ENCODE results near the gene RAP1GAP2. TPM values are rescaled to one million over a fixed set of nuclear protein-coding genes. Genes with fewer than 3 reads are reported as not detected.
"Not testable (repeated sequence)": the region's sequence is repeated elsewhere in the genome, so short reads cannot be mapped to it uniquely, and the experiment has no call there.

Gene RAP1GAP2
- polyA plus RNA-seq, 1 donor = 21.3 TPM

DNA sequence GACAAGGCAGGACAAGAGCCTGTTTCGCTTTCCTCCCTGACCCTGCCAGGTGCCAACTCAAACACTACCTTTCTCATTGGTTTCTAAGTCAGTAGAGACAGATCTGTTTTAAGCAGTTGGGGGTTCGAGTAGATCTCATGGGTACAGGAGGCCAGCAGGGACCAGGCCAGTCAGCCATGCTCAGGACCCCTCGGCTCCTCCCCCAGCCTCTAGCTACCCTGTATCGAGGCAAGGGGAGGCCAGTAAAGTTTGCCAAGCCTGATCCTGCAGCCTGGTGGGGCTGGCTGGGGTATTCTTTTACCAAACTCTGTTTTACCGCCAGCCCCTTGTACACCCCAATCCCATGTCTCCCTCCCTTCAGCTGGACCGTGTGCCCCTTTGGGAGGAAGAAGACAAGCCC, 240.6 kb downstream of the RAP1GAP2 start:
- no peak overlapping the region for H3K4me3 ChIP-seq (ENCODE audit: low read length)
- H3K36me3 ChIP-seq (ENCODE audit: control insufficient read depth, insufficient read depth, low read length) = peaks cover 2% of the 10 kb centered on the region
- no peak for DNase-seq
- no CpG with 5 or more reads among the region's 6 CpGs for WGBS (ENCODE audit: insufficient coverage, low lambda C conversion rate)
- H3K9me3 ChIP-seq (ENCODE audit: control insufficient read depth, low read depth, low read length) = no peaks in the 10 kb centered on the region
- H3K4me1 ChIP-seq (ENCODE audit: control insufficient read depth, insufficient read depth, low read length) = no peaks in the 10 kb centered on the region
- H3K27me3 ChIP-seq (ENCODE audit: control insufficient read depth, insufficient read depth, low read length) = no peaks in the 10 kb centered on the region
- H3K27ac ChIP-seq (ENCODE audit: low read length) = no peak overlapping the region

DNA sequence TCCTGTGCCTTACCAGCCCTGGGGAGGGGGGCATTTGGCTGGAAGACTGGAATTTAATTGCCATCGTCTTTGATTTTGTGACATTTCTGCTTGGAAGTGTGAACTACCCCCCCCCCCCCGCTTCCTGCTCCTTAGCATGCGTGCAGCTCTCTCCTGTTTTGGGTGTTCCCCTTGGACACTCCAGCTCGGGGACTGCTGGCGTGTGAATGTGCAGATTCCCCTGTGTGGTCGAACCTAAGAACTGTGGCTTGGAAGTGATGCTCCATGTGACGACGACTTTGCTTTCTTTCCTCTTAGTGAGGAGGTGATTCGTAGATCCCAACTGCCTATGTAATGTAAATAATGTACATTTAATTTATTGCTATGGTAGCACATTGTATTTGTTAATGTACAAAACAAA, 241.0 kb downstream of the RAP1GAP2 start:
- peaks cover 2% of the 10 kb centered on the region for H3K36me3 ChIP-seq (ENCODE audit: control insufficient read depth, insufficient read depth, low read length)
- H3K9me3 ChIP-seq (ENCODE audit: control insufficient read depth, low read depth, low read length) = no peaks in the 10 kb centered on the region
- no peak overlapping the region for H3K4me3 ChIP-seq (ENCODE audit: low read length)
- no peaks in the 10 kb centered on the region for H3K27me3 ChIP-seq (ENCODE audit: control insufficient read depth, insufficient read depth, low read length)
- no CpG with 5 or more reads among the region's 9 CpGs for WGBS (ENCODE audit: insufficient coverage, low lambda C conversion rate)
- H3K4me1 ChIP-seq (ENCODE audit: control insufficient read depth, insufficient read depth, low read length) = no peaks in the 10 kb centered on the region
- no peak overlapping the region for H3K27ac ChIP-seq (ENCODE audit: low read length)
- no peak for DNase-seq

DNA sequence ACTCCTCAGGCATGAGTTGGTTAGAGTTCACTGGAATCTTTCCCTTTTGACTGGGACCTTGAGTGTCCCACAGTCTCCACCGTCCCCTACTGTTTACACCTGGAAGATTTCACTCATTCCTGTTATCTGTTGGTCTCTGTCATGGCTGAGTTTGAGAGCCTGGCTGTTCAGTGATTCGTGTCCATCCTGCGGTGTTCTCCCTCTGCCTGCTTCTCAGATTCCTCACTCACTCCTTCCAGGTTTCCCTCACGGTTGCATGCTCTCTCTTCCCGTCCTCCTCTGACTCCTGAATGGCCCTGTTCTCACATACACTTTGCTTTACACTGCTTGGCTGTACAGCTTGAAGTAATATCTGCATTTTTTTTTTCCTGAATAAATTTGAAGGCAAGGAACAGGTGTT, 242.7 kb downstream of the RAP1GAP2 start:
- no peaks in the 10 kb centered on the region for H3K4me1 ChIP-seq (ENCODE audit: control insufficient read depth, insufficient read depth, low read length)
- 41% methylated on average over 3 of the region's 5 CpGs for WGBS (ENCODE audit: insufficient coverage, low lambda C conversion rate)

DNA sequence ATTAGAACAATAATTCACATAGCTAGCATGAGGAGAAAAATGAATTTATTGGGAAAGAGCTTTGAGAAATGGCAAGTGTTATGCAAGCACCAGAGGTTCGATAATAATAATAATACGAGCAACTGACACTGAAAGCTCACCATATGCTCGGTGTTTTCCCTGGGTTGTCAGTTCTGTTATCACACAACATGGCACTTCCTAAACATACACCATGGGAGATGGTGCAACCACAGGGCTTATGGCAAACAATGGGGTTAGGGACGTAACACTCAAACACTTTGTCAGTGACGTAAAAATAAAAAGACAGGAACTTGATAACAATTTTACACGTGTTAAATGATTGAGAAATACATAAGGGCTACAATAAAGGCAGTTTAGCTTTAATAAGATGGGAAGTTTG, 243.5 kb downstream of the RAP1GAP2 start:
- no CpG with 5 or more reads among the region's 6 CpGs for WGBS (ENCODE audit: insufficient coverage, low lambda C conversion rate)
- H3K9me3 ChIP-seq (ENCODE audit: control insufficient read depth, low read depth, low read length) = peaks cover 7% of the 10 kb centered on the region
- H3K36me3 ChIP-seq (ENCODE audit: control insufficient read depth, insufficient read depth, low read length) = no peaks in the 10 kb centered on the region
- no peaks in the 10 kb centered on the region for H3K4me1 ChIP-seq (ENCODE audit: control insufficient read depth, insufficient read depth, low read length)
- no peaks in the 10 kb centered on the region for H3K27me3 ChIP-seq (ENCODE audit: control insufficient read depth, insufficient read depth, low read length)
- no peak overlapping the region for H3K4me3 ChIP-seq (ENCODE audit: low read length)
- no peak for DNase-seq
- H3K27ac ChIP-seq (ENCODE audit: low read length) = no peak overlapping the region

More for the DNA sequence above, 242.7 kb downstream of the RAP1GAP2 start:
- Histone ChIP-seq H3K36me3 (ENCODE audit: control insufficient read depth, insufficient read depth, low read length) (no peaks in the 10 kb centered on the region), H3K27ac (ENCODE audit: low read length) (no peak overlapping the region), H3K4me3 (ENCODE audit: low read length) (no peak overlapping the region), H3K9me3 (ENCODE audit: control insufficient read depth, low read depth, low read length) (peaks cover 6% of the 10 kb centered on the region), H3K27me3 (ENCODE audit: control insufficient read depth, insufficient read depth, low read length) (no peaks in the 10 kb centered on the region)
- DNase-seq = no peak

DNA sequence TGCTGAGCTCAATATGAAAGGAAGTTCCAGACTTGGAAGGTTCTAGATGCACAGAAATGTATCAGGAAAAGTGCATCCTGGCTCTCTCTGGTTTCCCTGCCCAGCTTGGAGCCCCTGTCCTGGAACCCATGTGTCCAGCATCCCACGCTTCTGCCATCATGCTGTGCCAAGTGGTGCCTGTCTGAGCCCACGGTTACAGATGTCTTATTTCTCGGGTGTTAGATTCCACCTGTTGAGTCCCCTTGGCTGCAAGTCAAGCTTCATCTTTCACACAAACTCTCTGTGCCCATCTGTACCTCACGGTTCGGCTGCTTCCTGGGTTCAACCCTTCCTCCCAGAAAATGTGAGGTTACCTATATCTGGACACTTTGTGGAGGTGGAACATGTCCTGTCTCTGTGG, 244.6 kb downstream of the RAP1GAP2 start:
- peaks cover 7% of the 10 kb centered on the region for H3K9me3 ChIP-seq (ENCODE audit: control insufficient read depth, low read depth, low read length)
- no peaks in the 10 kb centered on the region for H3K4me1 ChIP-seq (ENCODE audit: control insufficient read depth, insufficient read depth, low read length)
- H3K27ac ChIP-seq (ENCODE audit: low read length) = no peak overlapping the region
- WGBS (ENCODE audit: insufficient coverage, low lambda C conversion rate) = 100% methylated on average over 1 of the region's 5 CpGs
- no peak for DNase-seq
- H3K27me3 ChIP-seq (ENCODE audit: control insufficient read depth, insufficient read depth, low read length) = no peaks in the 10 kb centered on the region
- no peak overlapping the region for H3K4me3 ChIP-seq (ENCODE audit: low read length)
- H3K36me3 ChIP-seq (ENCODE audit: control insufficient read depth, insufficient read depth, low read length) = no peaks in the 10 kb centered on the region

DNA sequence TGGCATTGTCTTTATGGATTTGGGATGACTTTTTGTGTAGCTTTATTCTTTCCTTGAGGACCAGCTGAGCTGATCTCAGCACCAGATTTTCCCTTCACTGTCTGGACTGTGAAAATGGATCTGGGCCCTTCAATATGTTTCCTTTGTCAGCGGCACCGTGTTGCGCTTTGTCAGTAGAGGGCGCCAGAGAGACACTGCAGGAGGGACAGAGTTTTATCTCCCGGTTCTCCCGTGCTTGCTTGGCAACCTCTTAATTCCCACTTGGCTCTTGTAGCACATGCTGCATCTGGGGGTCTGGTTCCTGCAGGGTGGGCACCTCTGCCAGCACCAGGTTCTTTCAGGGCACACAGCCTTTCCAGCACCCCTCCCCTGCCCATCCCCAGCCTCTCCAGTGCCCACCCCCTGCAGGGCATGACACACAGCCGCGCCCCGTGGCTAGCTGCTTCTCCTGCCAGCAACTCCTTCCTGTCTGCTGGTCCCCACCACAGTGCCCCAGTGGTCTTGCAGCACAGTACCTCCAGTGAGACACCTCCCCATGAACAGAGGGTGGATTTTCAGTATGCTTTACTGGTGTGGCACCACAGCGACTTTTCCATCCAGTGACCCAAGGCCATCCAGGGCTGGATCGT, 247.6 kb downstream of the RAP1GAP2 start:
- WGBS (ENCODE audit: insufficient coverage, low lambda C conversion rate) = no CpG with 5 or more reads among the region's 11 CpGs

DNA sequence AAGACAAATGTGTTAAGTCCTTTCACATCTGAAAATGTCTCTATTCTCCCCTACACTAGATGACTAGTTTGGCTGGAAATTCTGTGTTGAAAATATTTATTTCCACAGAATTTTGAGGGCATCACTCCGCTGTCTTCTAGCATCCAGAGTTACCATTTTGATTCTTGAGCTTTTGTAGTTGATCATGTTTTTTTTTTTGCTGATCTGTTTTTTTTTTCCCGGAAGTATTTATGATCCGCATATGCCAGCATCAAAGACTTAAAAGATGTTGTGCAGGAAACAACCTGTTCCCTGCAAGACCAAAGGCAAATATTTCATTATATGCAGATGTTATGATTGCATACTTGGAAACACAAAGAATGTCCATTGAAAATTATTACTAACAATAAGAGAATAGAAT, 250.5 kb downstream of the RAP1GAP2 start:
- no peak overlapping the region for H3K27ac ChIP-seq (ENCODE audit: low read length)
- H3K4me1 ChIP-seq (ENCODE audit: control insufficient read depth, insufficient read depth, low read length) = peaks cover 3% of the 10 kb centered on the region
- no peaks in the 10 kb centered on the region for H3K36me3 ChIP-seq (ENCODE audit: control insufficient read depth, insufficient read depth, low read length)
- WGBS (ENCODE audit: insufficient coverage, low lambda C conversion rate) = 60% methylated on average over 2 of the region's 3 CpGs
- no peak overlapping the region for H3K4me3 ChIP-seq (ENCODE audit: low read length)
- DNase-seq = no peak
- H3K27me3 ChIP-seq (ENCODE audit: control insufficient read depth, insufficient read depth, low read length) = no peaks in the 10 kb centered on the region
- H3K9me3 ChIP-seq (ENCODE audit: control insufficient read depth, low read depth, low read length) = peaks cover 7% of the 10 kb centered on the region

More for the DNA sequence above, 247.6 kb downstream of the RAP1GAP2 start:
- no peaks in the 10 kb centered on the region for H3K27me3 ChIP-seq (ENCODE audit: control insufficient read depth, insufficient read depth, low read length)
- no peak overlapping the region for H3K4me3 ChIP-seq (ENCODE audit: low read length)
- no peak overlapping the region for H3K27ac ChIP-seq (ENCODE audit: low read length)
- no peak for DNase-seq
- H3K9me3 ChIP-seq (ENCODE audit: control insufficient read depth, low read depth, low read length) = peaks cover 7% of the 10 kb centered on the region
- H3K4me1 ChIP-seq (ENCODE audit: control insufficient read depth, insufficient read depth, low read length) = peaks cover 3% of the 10 kb centered on the region
- no peaks in the 10 kb centered on the region for H3K36me3 ChIP-seq (ENCODE audit: control insufficient read depth, insufficient read depth, low read length)

DNA sequence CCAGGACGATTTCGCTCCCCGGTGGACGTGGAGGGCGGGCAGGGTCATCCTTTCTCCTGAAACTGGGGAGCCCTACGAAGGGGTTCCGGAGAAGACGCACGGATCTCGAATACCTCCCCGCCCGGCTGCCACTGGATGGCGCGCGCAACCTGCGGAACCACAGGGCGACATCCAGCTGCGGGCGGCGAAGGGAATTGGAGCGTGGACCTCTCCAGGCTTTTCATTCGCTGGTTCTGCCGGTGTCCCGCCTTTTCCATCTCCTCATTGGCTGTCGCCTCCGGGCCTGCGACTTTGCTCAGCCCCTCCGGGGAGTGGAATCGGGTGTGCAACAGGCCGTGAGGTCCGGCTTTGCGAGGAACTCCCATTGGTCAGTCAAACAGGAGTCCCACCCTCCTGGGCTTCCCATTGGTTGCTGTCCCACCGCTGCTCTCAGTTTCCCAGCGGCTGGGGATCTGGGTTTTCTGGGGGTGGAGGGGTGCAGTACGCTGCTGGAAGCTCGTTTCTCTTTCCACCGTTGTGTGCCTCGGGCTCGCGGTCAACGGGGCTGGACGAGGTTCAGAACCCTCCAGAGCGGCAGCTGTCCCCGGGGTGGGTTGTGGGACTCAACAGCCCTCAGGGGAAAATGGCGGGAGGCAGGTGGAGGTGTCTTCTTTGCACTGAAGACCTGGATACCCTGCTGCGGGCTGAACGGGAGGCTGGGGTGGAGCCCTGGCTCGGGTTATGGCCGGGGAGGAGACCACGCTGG, 252.7 kb downstream of the RAP1GAP2 start:
- H3K4me1 ChIP-seq (ENCODE audit: control insufficient read depth, insufficient read depth, low read length) = peaks cover 3% of the 10 kb centered on the region
- peak; percentile 97 to 98 for DNase-seq
- peaks cover 2% of the 10 kb centered on the region for H3K9me3 ChIP-seq (ENCODE audit: control insufficient read depth, low read depth, low read length)
- H3K27ac ChIP-seq (ENCODE audit: low read length) = peak overlapping the region; percentile 36
- peak overlapping the region; percentile 65 for H3K4me3 ChIP-seq (ENCODE audit: low read length)
- no peaks in the 10 kb centered on the region for H3K27me3 ChIP-seq (ENCODE audit: control insufficient read depth, insufficient read depth, low read length)
- whole genome bisulfite sequencing (ENCODE audit: insufficient coverage, low lambda C conversion rate) = no CpG with 5 or more reads among the region's 50 CpGs
- H3K36me3 ChIP-seq (ENCODE audit: control insufficient read depth, insufficient read depth, low read length) = no peaks in the 10 kb centered on the region

DNA sequence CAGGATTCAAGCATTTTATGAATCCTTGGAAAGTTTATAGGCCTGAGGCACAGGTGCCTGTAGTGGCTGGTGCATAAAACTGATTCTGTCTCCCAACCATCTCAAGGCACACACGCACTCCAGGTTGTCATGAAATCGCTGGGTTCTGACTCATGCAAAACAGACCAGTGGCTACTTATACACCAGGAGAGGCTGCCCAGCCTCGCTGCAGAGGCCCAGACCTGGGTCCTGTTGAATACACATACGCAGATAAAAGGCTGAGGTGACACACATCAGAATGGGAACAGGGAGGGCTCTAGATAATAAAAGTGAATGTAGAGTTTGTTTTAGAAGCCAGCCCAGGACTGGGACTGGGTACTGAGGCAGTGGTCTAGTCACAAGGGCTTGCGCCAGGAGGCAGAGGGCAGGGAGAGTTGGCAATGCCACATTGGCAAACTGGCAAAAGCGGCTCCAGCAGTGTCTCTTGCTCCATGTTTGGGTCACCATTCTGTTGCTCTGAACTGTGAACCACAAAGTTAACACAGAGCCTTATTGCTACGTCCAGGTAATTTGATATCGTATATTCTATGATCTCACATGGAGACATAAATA, 253.6 kb downstream of the RAP1GAP2 start:
- peak overlapping the region; percentile 65 for H3K4me3 ChIP-seq (ENCODE audit: low read length)
- no peaks in the 10 kb centered on the region for H3K9me3 ChIP-seq (ENCODE audit: control insufficient read depth, low read depth, low read length)
- DNase-seq = no peak
- no peak overlapping the region for H3K27ac ChIP-seq (ENCODE audit: low read length)
- H3K4me1 ChIP-seq (ENCODE audit: control insufficient read depth, insufficient read depth, low read length) = peaks cover 3% of the 10 kb centered on the region
- H3K36me3 ChIP-seq (ENCODE audit: control insufficient read depth, insufficient read depth, low read length) = no peaks in the 10 kb centered on the region
- H3K27me3 ChIP-seq (ENCODE audit: control insufficient read depth, insufficient read depth, low read length) = no peaks in the 10 kb centered on the region
- 100% methylated on average over 1 of the region's 8 CpGs for WGBS (ENCODE audit: insufficient coverage, low lambda C conversion rate)

DNA sequence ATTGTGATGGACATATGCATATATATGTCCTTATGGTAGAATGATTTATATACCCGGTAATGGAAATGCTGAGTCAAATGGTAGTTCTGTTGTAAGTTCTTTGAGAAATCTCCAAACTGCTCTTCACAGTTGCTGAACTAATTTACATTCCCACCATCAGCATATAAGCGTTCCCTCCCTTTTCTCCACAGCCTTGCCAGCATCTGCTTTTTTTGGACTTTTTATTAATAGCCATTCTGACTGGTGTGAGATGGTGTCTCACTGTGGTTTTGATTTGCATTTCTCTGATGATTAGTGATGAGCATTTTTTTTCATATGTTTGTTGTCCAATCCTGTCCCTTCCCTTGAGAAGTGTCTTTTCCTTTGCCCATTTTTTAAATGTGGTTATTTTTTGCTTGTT, 258.6 kb downstream of the RAP1GAP2 start:
- WGBS (ENCODE audit: insufficient coverage, low lambda C conversion rate) = no CpG with 5 or more reads among the region's 2 CpGs
- H3K4me1 ChIP-seq (ENCODE audit: control insufficient read depth, insufficient read depth, low read length); H3K9me3 ChIP-seq (ENCODE audit: control insufficient read depth, low read depth, low read length); H3K4me3 ChIP-seq (ENCODE audit: low read length); DNase-seq; H3K27me3 ChIP-seq (ENCODE audit: control insufficient read depth, insufficient read depth, low read length); H3K36me3 ChIP-seq (ENCODE audit: control insufficient read depth, insufficient read depth, low read length); H3K27ac ChIP-seq (ENCODE audit: low read length): not testable (repeated sequence)

Measured in large intestine (tissue), 3 donors.